Measurements from ENCODE around the gene STRN4.

DNA sequence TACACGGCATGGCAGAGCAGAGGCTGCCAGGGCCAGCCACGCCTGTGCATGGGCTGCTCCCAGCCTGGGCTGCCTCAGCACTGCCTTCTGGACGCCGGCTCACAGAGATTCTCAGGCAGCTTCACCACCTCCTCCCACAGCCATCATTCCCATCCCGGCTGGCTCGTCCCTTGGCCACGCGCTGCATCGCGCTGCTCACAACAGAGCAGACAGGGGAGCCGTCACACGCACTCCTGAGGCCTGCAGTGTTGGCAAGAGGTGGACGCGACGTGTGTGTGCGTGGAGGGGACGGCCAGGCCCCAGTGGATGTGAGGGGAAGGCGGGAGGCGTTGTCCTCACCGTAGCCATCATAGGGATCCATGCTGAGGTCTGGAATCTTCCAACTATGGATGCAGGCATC is 21.8 kb downstream of the STRN4 start:
- TF ChIP-seq, protein P1, sequence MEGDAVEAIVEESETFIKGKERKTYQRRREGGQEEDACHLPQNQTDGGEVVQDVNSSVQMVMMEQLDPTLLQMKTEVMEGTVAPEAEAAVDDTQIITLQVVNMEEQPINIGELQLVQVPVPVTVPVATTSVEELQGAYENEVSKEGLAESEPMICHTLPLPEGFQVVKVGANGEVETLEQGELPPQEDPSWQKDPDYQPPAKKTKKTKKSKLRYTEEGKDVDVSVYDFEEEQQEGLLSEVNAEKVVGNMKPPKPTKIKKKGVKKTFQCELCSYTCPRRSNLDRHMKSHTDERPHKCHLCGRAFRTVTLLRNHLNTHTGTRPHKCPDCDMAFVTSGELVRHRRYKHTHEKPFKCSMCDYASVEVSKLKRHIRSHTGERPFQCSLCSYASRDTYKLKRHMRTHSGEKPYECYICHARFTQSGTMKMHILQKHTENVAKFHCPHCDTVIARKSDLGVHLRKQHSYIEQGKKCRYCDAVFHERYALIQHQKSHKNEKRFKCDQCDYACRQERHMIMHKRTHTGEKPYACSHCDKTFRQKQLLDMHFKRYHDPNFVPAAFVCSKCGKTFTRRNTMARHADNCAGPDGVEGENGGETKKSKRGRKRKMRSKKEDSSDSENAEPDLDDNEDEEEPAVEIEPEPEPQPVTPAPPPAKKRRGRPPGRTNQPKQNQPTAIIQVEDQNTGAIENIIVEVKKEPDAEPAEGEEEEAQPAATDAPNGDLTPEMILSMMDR (IDR thresholded peaks at IDR 0.05; ENCODE audit: insufficient read depth, low read length, poor library complexity, severe bottlenecking): no peak
- TF ChIP-seq EZH2phosphoT487 (conservative IDR thresholded peaks at IDR 0.05; ENCODE audit: low read length): no peak

All from SU-DHL-6 (cell line).